ENCODE data around the gene LPCAT2. TPM values are rescaled to one million over a fixed set of nuclear protein-coding genes. Genes with fewer than 3 reads are reported as not detected.
A peak's percentile ranks its signal among the peaks of the same experiment; 100 is the strongest.

Gene LPCAT2
- total RNA-seq, 2 donors from 2014 or later = 10.8 to 13.6 TPM

DNA sequence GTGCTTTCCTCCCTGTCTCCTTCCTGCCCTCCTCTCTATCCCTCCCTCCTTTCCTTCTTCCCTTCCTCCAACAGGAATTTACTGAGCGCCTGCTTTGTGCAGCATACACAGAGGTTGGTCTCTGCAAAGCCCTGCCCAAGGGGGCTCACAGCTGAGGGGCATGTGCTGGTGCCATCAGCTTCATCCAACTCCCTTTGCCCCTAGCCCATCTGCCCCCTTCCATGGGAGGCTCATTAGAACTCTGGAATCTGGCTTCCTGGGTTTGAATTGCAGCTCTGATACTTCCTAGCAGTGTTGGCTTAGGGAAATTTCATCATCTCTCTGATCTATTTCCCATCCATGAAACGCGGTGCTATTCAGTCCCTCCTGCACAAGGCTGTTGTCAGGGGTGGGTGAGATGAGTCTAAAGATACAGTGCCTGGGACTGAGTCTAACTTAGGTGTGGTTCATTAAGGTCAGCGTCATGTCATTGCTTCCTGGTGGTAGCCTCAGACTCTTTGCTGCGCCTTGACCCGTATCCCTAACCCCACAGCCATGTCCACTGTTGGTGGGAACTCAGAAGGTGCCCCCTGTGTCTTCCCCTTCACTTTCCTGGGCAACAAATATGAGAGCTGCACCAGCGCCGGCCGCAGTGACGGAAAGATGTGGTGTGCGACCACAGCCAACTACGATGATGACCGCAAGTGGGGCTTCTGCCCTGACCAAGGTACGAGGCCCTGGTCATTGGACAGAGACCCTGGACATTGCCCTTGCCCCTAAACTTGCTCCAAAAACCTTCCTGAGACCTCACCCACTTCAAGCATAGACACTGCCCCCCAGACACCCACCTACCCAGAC lies 19.5 kb upstream of the LPCAT2 start:
- Histone ChIP-seq H3K4me1 (replicated peaks) (no peaks in the 10 kb centered on the region), H3K4me3 (no peak overlapping the region), H3K9me3 (no peaks in the 10 kb centered on the region), H3K27ac (no peak overlapping the region), H3K36me3 (no peaks in the 10 kb centered on the region), H3K27me3 (replicated peaks; ENCODE audit: insufficient read depth) (no peaks in the 10 kb centered on the region)
- 96% methylated on average over 14 of the region's 14 CpGs for WGBS
- DNase-seq (ENCODE audit: low spot score) = no peak
- TF ChIP-seq POLR2AphosphoS5 (IDR thresholded peaks at IDR 0.05) = no peak
- no peak for TF ChIP-seq POLR2A (IDR thresholded peaks at IDR 0.05)
- TF ChIP-seq, protein P1, sequence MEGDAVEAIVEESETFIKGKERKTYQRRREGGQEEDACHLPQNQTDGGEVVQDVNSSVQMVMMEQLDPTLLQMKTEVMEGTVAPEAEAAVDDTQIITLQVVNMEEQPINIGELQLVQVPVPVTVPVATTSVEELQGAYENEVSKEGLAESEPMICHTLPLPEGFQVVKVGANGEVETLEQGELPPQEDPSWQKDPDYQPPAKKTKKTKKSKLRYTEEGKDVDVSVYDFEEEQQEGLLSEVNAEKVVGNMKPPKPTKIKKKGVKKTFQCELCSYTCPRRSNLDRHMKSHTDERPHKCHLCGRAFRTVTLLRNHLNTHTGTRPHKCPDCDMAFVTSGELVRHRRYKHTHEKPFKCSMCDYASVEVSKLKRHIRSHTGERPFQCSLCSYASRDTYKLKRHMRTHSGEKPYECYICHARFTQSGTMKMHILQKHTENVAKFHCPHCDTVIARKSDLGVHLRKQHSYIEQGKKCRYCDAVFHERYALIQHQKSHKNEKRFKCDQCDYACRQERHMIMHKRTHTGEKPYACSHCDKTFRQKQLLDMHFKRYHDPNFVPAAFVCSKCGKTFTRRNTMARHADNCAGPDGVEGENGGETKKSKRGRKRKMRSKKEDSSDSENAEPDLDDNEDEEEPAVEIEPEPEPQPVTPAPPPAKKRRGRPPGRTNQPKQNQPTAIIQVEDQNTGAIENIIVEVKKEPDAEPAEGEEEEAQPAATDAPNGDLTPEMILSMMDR (IDR thresholded peaks at IDR 0.05) = no peak
- intact Hi-C loops (cut with DNase I) = no loop called here

DNA sequence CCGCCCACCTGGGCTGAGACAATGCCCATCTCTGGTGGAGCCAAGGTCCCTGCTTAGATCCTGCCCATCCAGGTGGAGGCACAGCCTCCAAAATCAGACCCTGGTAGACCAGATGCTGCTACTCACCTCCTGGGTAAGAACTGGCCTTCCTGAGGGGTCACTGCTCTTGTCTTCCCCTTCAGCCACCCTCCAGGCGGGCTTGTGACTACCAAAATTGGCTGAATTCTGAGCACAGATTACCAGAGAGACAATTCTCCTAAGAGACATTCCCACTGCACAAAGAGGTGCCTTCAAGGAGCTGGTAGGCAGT lies 19.0 kb upstream of the LPCAT2 start:
- no peaks in the 10 kb centered on the region for H3K36me3 ChIP-seq
- H3K27me3 ChIP-seq (replicated peaks; ENCODE audit: insufficient read depth) = no peaks in the 10 kb centered on the region
- no peaks in the 10 kb centered on the region for H3K9me3 ChIP-seq
- no peaks in the 10 kb centered on the region for H3K4me1 ChIP-seq (replicated peaks)
- intact Hi-C loops (cut with DNase I) = no loop called here
- no peak overlapping the region for H3K27ac ChIP-seq
- 98% methylated on average over 2 of the region's 2 CpGs for WGBS
- H3K4me3 ChIP-seq = no peak overlapping the region
- no peak for DNase-seq (ENCODE audit: low spot score)
- TF ChIP-seq POLR2AphosphoS5 (IDR thresholded peaks at IDR 0.05) (no peak), POLR2A (IDR thresholded peaks at IDR 0.05) (no peak)
- TF ChIP-seq, protein P1 (IDR thresholded peaks at IDR 0.05) = no peak

DNA sequence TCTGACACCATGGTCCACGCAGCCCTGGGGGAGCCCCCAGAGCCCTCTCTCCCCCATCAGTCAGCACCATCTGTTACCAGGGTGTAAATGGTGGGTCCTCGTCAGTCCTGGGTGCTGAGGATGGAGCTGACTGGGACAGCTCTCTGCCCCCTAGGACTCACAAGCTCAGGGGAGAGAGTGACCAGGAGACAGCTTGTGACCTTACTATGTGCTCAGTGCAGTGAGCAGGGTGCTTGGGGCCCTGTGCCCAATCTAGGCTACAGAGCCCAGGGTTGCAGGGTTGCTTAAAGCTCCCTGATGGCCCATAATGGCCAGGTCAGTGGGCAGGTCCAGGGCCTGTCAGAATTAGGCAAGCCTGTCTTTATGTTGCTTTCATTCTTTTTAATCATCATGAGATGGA lies 18.6 kb upstream of the LPCAT2 start:
- Histone ChIP-seq H3K9me3 (no peaks in the 10 kb centered on the region), H3K4me1 (replicated peaks) (no peaks in the 10 kb centered on the region), H3K27me3 (replicated peaks; ENCODE audit: insufficient read depth) (no peaks in the 10 kb centered on the region), H3K4me3 (no peak overlapping the region), H3K27ac (no peak overlapping the region), H3K36me3 (no peaks in the 10 kb centered on the region)
- intact Hi-C loops (cut with DNase I) = no loop called here
- WGBS = 92% methylated on average over 2 of the region's 2 CpGs
- no peak for DNase-seq (ENCODE audit: low spot score)
- TF ChIP-seq, protein P1 (IDR thresholded peaks at IDR 0.05) = no peak
- TF ChIP-seq POLR2A (IDR thresholded peaks at IDR 0.05) (no peak), POLR2AphosphoS5 (IDR thresholded peaks at IDR 0.05) (no peak)

DNA sequence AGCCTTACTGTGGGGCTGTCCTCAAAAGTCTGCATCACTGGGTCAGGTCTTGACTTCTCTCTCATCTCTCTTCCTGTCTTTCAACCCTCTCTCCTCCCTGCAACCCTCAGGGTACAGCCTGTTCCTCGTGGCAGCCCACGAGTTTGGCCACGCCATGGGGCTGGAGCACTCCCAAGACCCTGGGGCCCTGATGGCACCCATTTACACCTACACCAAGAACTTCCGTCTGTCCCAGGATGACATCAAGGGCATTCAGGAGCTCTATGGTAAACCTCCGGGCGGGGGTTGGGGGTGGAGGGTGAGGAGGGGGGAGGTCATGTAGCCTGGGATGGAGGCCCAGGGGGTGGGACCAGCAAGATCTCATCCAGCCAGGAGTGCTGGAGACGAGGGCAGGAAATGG lies 17.2 kb upstream of the LPCAT2 start:
- Histone ChIP-seq H3K27ac (peak overlapping the region in 1 of 2 donors; percentile 18), H3K4me1 (replicated peaks) (no peaks in the 10 kb centered on the region), H3K4me3 (no peak overlapping the region), H3K9me3 (no peaks in the 10 kb centered on the region), H3K36me3 (no peaks in the 10 kb centered on the region), H3K27me3 (replicated peaks; ENCODE audit: insufficient read depth) (no peaks in the 10 kb centered on the region)
- intact Hi-C loops (cut with DNase I) = no loop called here
- DNase-seq (ENCODE audit: low spot score) = no peak
- TF ChIP-seq, protein P1 (IDR thresholded peaks at IDR 0.05) = no peak
- TF ChIP-seq POLR2A (IDR thresholded peaks at IDR 0.05) (no peak), POLR2AphosphoS5 (IDR thresholded peaks at IDR 0.05) (no peak)
- 55% methylated on average over 7 of the region's 7 CpGs for WGBS

DNA sequence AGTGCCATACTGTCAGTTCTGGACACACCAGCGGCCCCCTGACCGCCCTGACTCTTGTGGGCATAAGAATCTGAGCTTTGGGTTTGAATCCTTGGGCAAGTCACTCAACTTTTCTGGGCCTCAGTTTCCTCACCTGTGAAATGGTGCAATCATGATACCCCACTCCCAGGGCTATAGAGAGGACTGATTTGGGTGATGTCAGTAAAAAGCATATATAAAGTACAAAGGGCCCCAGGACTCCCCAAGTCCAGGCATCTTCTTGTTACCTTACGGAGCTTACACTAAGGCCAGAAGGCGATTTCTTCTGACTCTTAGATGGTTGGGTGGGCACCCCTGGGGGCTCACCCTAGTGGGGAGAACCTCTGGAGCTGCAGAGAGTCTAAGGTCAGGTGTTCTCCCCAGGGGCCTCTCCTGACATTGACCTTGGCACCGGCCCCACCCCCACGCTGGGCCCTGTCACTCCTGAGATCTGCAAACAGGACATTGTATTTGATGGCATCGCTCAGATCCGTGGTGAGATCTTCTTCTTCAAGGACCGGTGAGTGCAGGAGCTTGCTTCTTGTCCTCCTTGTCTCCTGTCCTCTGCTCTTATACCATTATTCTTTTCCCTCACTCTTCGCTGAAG lies 16.0 kb upstream of the LPCAT2 start:
- TF ChIP-seq POLR2A (IDR thresholded peaks at IDR 0.05) = no peak
- TF ChIP-seq, protein P1 (IDR thresholded peaks at IDR 0.05) = no peak
- TF ChIP-seq POLR2AphosphoS5 (IDR thresholded peaks at IDR 0.05) = no peak
- DNase-seq (ENCODE audit: low spot score) = no peak
- no peaks in the 10 kb centered on the region for H3K9me3 ChIP-seq
- H3K4me3 ChIP-seq = no peak overlapping the region
- H3K4me1 ChIP-seq (replicated peaks) = no peaks in the 10 kb centered on the region
- no peaks in the 10 kb centered on the region for H3K36me3 ChIP-seq
- no peaks in the 10 kb centered on the region for H3K27me3 ChIP-seq (replicated peaks; ENCODE audit: insufficient read depth)
- no peak overlapping the region for H3K27ac ChIP-seq
- WGBS = 93% methylated on average over 10 of the region's 10 CpGs
- intact Hi-C loops (cut with DNase I) = no loop called here
